Tibial nerve (tissue), 4 donors: ENCODE data around the gene PREB. TPM values are rescaled to one million over a fixed set of nuclear protein-coding genes. Genes with fewer than 3 reads are reported as not detected.

Experiments used
- DNase-seq, 2 donors: peaks; one replicate each; pipeline ENCODE4 v3.0.0-alpha.2; 2019; ENCODE audit warnings: low spot score in 2 of 2
- H3K27ac ChIP-seq, 4 donors: fragments of 200-600 bp; sonication (generic) in 3 of 4; one replicate each; pipeline ENCODE4 v1.5.1; 2017 to 2019; ENCODE audit warnings: mild to moderate bottlenecking in 1 of 4
- H3K27me3 ChIP-seq, 2 donors: fragments of 200-600 bp; sonication (generic) in 1 of 2; one replicate each; pipeline versions ENCODE4 v1.5.1 to v1.6.0; 2017 to 2019
- H3K36me3 ChIP-seq, 3 donors: fragments of 200-600 bp; sonication (generic); one replicate each; pipeline ENCODE4 v1.5.1; 2018 to 2019
- H3K4me1 ChIP-seq, 4 donors: fragments of 200-600 bp; sonication (generic) in 3 of 4; one replicate each; pipeline ENCODE4 v1.5.1; 2017 to 2019
- H3K4me3 ChIP-seq, 4 donors: fragments of 200-600 bp; sonication (generic) in 3 of 4; one replicate each; pipeline ENCODE4 v1.5.1; 2017 to 2019; ENCODE audit warnings: mild to moderate bottlenecking in 1 of 4, moderate library complexity in 1 of 4
- H3K9me3 ChIP-seq, 4 donors: fragments of 200-600 bp; sonication (generic) in 3 of 4; one replicate each; pipeline ENCODE4 v1.5.1; 2017 to 2019
- CTCF ChIP-seq, 5 experiments: fragments of 200-600 bp in 3 of 5; fragments of 450-650 bp in 2 of 5; sonication (generic) in 3 of 5; IDR thresholded peaks; one replicate each; pipeline ENCODE4 v1.5.1; 2016 to 2019; ENCODE audit warnings: antibody characterized with exemption in 5 of 5, mild to moderate bottlenecking in 3 of 5, moderate library complexity in 2 of 5
- EP300 ChIP-seq, 2 donors: sonication (generic); formaldehyde crosslinking; IDR thresholded peaks; one replicate each; pipeline ENCODE4 v1.6.1; 2017; ENCODE audit warnings: antibody characterized with exemption in 2 of 2, mild to moderate bottlenecking in 1 of 2
- POLR2A ChIP-seq, 2 donors: fragments of 450-650 bp; IDR thresholded peaks; one replicate each; pipeline ENCODE4 v1.6.1; 2017; ENCODE audit warnings: antibody characterized with exemption in 2 of 2, mild to moderate bottlenecking in 2 of 2, moderate library complexity in 2 of 2
- WGBS, 2 donors: methylation state at CpG; one replicate each; pipeline ENCODE4 v1.1.5; 2018; 5-methylcytosine and 5-hydroxymethylcytosine counted together
- total RNA-seq, 4 donors: library from RNA; depleted of rRNA; stranded (reverse); fragments of >200 nt; gene quantifications; one replicate each; pipeline ENCODE4 v1.1.0, GENCODE V29; 2016

Gene PREB
- total RNA-seq, 4 donors from 2014 or later, result 54.4 to 114 (median 80.1) TPM

GRCh38 chr2:27109083-27109482 lies 25.4 kb downstream of the PREB start:
- Histone ChIP-seq H3K27ac (no peak overlapping the region), H3K36me3 (no peaks in the 10 kb centered on the region), H3K4me3 (no peak overlapping the region), H3K9me3 (no peaks in the 10 kb centered on the region), H3K4me1 (peaks cover 0 to 3% (median 0%) of the 10 kb centered on the region in 4 donors), H3K27me3 (no peaks in the 10 kb centered on the region)
- TF ChIP-seq EP300 (IDR thresholded peaks at IDR 0.05) (no peak), CTCF (IDR thresholded peaks at IDR 0.05) (no peak), POLR2A (IDR thresholded peaks at IDR 0.05) (no peak)
- WGBS, 2 donors, result 88 to 94% methylated on average over 3 of the region's 3 CpGs
- no peak for DNase-seq

GRCh38 chr2:27108221-27108620 lies 26.2 kb downstream of the PREB start:
- no peak for DNase-seq
- Histone ChIP-seq H3K27me3 (no peaks in the 10 kb centered on the region), H3K9me3 (no peaks in the 10 kb centered on the region), H3K36me3 (no peaks in the 10 kb centered on the region), H3K27ac (no peak overlapping the region), H3K4me3 (no peak overlapping the region), H3K4me1 (peaks cover 0 to 3% (median 0%) of the 10 kb centered on the region in 4 donors)
- TF ChIP-seq CTCF (IDR thresholded peaks at IDR 0.05) (no peak), EP300 (IDR thresholded peaks at IDR 0.05) (no peak), POLR2A (IDR thresholded peaks at IDR 0.05) (no peak)
- 89 to 93% methylated on average over 2 of the region's 2 CpGs for WGBS, 2 donors

GRCh38 chr2:27105981-27106380 lies 28.5 kb downstream of the PREB start:
- Histone ChIP-seq H3K4me1 (peaks cover 0 to 3% (median 0%) of the 10 kb centered on the region in 4 donors), H3K36me3 (no peaks in the 10 kb centered on the region), H3K27ac (no peak overlapping the region), H3K9me3 (no peaks in the 10 kb centered on the region), H3K27me3 (no peaks in the 10 kb centered on the region), H3K4me3 (no peak overlapping the region)
- DNase-seq, result no peak
- TF ChIP-seq POLR2A (IDR thresholded peaks at IDR 0.05), result no peak
- no peak for TF ChIP-seq EP300 (IDR thresholded peaks at IDR 0.05)
- TF ChIP-seq CTCF (IDR thresholded peaks at IDR 0.05), result no peak
- 67 to 72% methylated on average over 3 of the region's 3 CpGs for WGBS, 2 donors

GRCh38 chr2:27102329-27102728 lies 32.1 kb downstream of the PREB start:
- DNase-seq, result no peak
- no peak overlapping the region for H3K27ac ChIP-seq
- H3K27me3 ChIP-seq, result no peaks in the 10 kb centered on the region
- WGBS, 2 donors, result 77 to 91% methylated on average over 5 of the region's 5 CpGs
- H3K4me1 ChIP-seq, result peaks cover 0 to 3% (median 0%) of the 10 kb centered on the region in 4 donors
- no peaks in the 10 kb centered on the region for H3K9me3 ChIP-seq
- no peak for TF ChIP-seq POLR2A (IDR thresholded peaks at IDR 0.05)
- no peak for TF ChIP-seq CTCF (IDR thresholded peaks at IDR 0.05)
- TF ChIP-seq EP300 (IDR thresholded peaks at IDR 0.05), result no peak
- no peak overlapping the region for H3K4me3 ChIP-seq
- H3K36me3 ChIP-seq, result peaks cover 0 to 16% (median 0%) of the 10 kb centered on the region in 3 donors

- no peak overlapping the region for H3K27ac ChIP-seq
- no peaks in the 10 kb centered on the region for H3K27me3 ChIP-seq
- DNase-seq, result no peak
- WGBS, 2 donors, result 78 to 82% methylated on average over 9 to 10 of the region's 10 CpGs
- no peak for TF ChIP-seq EP300 (IDR thresholded peaks at IDR 0.05)
- TF ChIP-seq POLR2A (IDR thresholded peaks at IDR 0.05), result no peak
- TF ChIP-seq CTCF (IDR thresholded peaks at IDR 0.05), result no peak
- no peaks in the 10 kb centered on the region for H3K9me3 ChIP-seq
- H3K36me3 ChIP-seq, result peaks cover 0 to 16% (median 0%) of the 10 kb centered on the region in 3 donors
- H3K4me3 ChIP-seq, result no peak overlapping the region
- peaks cover 0 to 12% (median 4%) of the 10 kb centered on the region in 4 donors for H3K4me1 ChIP-seq
These were observed 34.4 kb downstream of the PREB start for GRCh38 chr2:27100036-27100435.
